ENCODE results near the gene MPHOSPH6. TPM values are rescaled to one million over a fixed set of nuclear protein-coding genes. Genes with fewer than 3 reads are reported as not detected.
A peak's percentile ranks its signal among the peaks of the same experiment; 100 is the strongest.
"Not testable (repeated sequence)": the region's sequence is repeated elsewhere in the genome, so short reads cannot be mapped to it uniquely, and the experiment has no call there.

The MPHOSPH6 gene, protein sequence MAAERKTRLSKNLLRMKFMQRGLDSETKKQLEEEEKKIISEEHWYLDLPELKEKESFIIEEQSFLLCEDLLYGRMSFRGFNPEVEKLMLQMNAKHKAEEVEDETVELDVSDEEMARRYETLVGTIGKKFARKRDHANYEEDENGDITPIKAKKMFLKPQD
- total RNA-seq = 22.2 and 31.6 TPM in 2 replicates

DNA sequence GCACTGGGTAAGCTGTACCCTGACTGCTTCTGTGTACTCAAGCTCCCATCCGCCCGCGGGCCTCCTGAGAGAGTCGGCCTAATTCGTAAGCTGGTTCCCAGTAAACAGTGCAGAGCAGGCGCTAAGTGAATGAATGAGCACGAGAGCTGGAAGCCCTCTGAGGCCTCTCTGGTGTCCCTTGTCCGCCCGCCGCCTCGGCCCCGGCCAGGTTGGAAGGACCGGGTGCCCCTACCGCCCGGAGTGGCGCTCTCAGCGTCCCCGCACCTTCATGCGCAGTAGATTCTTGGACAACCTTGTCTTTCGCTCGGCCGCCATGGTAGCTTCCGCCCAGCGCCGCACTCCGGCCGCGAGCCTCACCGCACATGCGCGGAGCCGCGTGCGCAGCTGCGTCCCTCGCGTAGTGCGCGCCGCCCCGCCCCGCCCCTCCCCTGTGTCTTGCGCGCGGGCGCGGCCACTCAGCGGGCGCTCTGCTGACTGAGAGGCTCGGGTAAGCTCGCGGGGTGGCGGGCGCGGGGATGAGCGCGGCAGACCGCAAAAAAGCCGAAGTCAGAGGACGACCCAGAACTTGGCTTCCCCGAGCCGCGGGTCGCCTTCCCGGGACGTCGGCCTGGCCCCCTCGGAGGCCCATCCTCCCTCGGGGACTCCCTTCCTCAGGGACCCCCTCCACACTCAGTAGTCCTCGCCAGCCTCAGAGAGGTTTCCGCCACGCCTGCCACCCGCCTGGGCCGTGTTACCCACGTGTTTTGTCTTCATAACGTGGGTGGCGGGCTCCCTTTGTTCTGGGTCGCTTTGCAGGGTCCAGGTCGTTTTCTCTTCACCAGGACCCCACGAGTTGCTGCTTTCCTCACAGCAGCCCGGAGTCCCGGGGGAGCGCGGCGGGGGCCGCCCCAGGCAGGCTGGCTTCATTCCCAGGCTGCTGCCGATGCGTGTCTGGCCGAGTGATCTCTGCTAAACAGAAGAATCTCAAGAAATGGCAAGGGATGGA, at the start of gene MPHOSPH6:
TSS of gene MPHOSPH6 (minus strand) at position 364 of the 985 bp plus-strand sequence. CDS start at position 315, 49 bp downstream.
- intact Hi-C loops (cut with micrococcal nuclease) = loop anchor here (1.0 to 5.0 kb wide), 5 partner anchors 27 to 1628 kb away; partner anchors contain the start of genes C16orf46, CENPN, DYNLRB2 and GCSH
- Mint-ChIP-seq H3K4me3 (peak within 1 kb of the TSS; percentile 96), H3K9me3 (no peaks in the 10 kb centered on the region), H3K27ac (peak within 1 kb of the TSS; percentile 91), H3K27me3 (peaks cover 14% of the 10 kb centered on the region), H3K36me3 (ENCODE audit: low read depth) (peaks cover 21% of the 10 kb centered on the region), H3K4me1 (peaks cover 19% of the 10 kb centered on the region)
- ChIA-PET POLR2A (interaction anchor here (0.6 to 1.4 kb wide), 5 partner anchors 9 to 856 kb away, joined by 3 to 4 read pairs (median 3); no protein-coding TSS in a partner anchor), CTCF (interaction anchor here (0.6 kb wide), 1 partner anchor 147 kb away, joined by 4 read pairs; no protein-coding TSS in a partner anchor)
- ATAC-seq (ENCODE audit: low read depth) (peak; percentile 95), DNase-seq (peak; percentile 88)
- TF ChIP-seq, protein P1, sequence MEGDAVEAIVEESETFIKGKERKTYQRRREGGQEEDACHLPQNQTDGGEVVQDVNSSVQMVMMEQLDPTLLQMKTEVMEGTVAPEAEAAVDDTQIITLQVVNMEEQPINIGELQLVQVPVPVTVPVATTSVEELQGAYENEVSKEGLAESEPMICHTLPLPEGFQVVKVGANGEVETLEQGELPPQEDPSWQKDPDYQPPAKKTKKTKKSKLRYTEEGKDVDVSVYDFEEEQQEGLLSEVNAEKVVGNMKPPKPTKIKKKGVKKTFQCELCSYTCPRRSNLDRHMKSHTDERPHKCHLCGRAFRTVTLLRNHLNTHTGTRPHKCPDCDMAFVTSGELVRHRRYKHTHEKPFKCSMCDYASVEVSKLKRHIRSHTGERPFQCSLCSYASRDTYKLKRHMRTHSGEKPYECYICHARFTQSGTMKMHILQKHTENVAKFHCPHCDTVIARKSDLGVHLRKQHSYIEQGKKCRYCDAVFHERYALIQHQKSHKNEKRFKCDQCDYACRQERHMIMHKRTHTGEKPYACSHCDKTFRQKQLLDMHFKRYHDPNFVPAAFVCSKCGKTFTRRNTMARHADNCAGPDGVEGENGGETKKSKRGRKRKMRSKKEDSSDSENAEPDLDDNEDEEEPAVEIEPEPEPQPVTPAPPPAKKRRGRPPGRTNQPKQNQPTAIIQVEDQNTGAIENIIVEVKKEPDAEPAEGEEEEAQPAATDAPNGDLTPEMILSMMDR (IDR thresholded peaks at IDR 0.05) = no peak

DNA sequence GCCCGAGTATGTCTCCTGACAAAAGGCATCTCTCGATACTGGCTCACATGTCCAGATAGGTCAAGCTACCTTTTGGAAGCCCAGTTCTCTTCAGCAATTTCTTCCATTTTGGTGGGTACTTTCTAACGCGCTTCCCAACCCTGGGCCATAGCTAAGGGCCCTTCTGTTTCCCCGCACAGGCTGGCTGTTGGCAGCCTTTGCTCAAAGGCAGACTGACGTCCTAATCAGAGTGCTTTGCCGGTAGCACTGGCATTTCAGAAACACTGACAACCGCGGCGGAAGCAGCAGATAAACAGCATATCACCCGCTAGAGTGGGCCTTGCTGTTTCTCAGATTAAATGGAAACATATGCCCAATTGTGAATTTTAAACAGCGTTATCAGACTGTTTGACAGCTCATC, 49.3 kb upstream of the MPHOSPH6 start:
- TF ChIP-seq, protein P1 (IDR thresholded peaks at IDR 0.05) = no peak
- POLR2A ChIA-PET = no interaction called here

DNA sequence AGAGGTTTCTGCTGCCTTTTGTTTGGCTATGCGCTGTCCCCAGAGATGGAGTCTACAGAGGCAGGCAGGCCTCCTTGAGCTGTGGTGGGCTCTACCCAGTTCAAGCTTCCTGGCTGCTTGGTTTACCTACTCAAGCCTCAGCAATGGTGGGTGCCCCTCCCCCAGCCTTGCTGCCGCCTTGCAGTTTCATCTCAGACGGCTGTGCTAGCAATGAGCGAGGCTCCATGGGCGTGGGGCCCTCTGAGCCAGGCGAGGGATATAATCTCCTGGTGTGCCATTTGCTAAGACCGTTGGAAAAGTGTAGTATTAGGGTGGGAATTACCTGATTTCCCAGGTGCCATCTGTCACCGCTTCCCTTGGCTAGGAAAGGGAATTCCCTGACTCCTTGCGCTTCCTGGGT, 39.3 kb upstream of the MPHOSPH6 start:
- not testable (repeated sequence) for H3K4me3 Mint-ChIP-seq; ATAC-seq (ENCODE audit: low read depth)
- H3K27me3 Mint-ChIP-seq = peaks cover 18% of the 10 kb centered on the region

More for the DNA sequence above, 49.3 kb upstream of the MPHOSPH6 start:
- Mint-ChIP-seq H3K36me3 (ENCODE audit: low read depth) (no peaks in the 10 kb centered on the region), H3K27me3 (peaks cover 3% of the 10 kb centered on the region), H3K9me3 (no peaks in the 10 kb centered on the region), H3K4me1 (no peaks in the 10 kb centered on the region), H3K4me3 (no peak overlapping the region), H3K27ac (no peak overlapping the region)
- ATAC-seq (ENCODE audit: low read depth) = no peak
- CTCF ChIA-PET = no interaction called here
- intact Hi-C loops (cut with micrococcal nuclease) = no loop called here
- no peak for DNase-seq

DNA sequence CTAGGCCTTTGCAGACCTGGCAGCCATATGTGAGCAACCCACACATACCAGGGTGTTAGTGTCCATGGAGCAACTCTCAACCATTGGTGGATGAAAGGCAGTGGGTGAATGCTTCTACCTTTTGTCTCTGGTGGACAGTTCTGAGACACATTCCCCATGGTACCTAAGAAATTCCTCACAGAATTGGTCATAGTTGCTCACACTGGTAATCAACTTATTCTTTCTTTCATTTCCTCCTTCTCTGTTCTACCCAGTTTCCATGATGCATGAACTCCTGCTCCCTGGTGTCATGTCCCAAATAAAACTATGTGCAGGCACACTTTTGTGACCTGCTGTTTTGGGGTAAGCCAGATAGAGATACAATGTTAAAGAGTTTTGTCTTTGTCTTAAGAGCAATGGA, 33.2 kb upstream of the MPHOSPH6 start:
- intact Hi-C loops (cut with micrococcal nuclease) = no loop called here
- no peaks in the 10 kb centered on the region for H3K4me1 Mint-ChIP-seq
- ATAC-seq (ENCODE audit: low read depth) = no peak

More for the DNA sequence above, 39.3 kb upstream of the MPHOSPH6 start:
- DNase-seq; H3K4me1 Mint-ChIP-seq; H3K9me3 Mint-ChIP-seq; H3K36me3 Mint-ChIP-seq (ENCODE audit: low read depth); intact Hi-C loops (cut with micrococcal nuclease); POLR2A ChIA-PET; CTCF ChIA-PET; H3K27ac Mint-ChIP-seq: not testable (repeated sequence)

DNA sequence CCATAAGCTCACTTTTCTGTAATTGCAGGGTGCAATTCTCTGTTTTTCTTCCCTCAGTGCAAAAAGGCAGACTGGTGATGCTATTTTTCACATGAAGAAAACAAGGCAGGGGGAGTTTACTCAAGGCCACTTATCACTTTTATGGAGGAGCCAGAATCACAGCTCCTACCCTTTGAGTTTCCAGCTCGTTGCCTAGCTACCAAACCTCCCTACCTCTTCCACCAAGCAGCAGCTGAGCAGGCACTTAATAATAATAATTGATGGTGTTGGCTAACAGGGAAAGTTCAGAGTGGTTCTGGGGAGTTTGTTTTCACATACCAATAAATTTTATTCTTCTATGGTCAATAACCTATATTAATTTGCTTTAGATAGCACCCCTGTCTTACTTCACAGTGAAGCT, 31.9 kb upstream of the MPHOSPH6 start:
- Mint-ChIP-seq H3K9me3 (peaks cover 3% of the 10 kb centered on the region), H3K27ac (no peak overlapping the region), H3K4me1 (no peaks in the 10 kb centered on the region), H3K4me3 (no peak overlapping the region), H3K36me3 (ENCODE audit: low read depth) (no peaks in the 10 kb centered on the region), H3K27me3 (peaks cover 7% of the 10 kb centered on the region)
- no peak for ATAC-seq (ENCODE audit: low read depth)
- ChIA-PET CTCF (no interaction called here), POLR2A (no interaction called here)
- intact Hi-C loops (cut with micrococcal nuclease) = no loop called here
- no peak for DNase-seq
- TF ChIP-seq, protein P1 (IDR thresholded peaks at IDR 0.05) = no peak

More for the DNA sequence above, 33.2 kb upstream of the MPHOSPH6 start:
- no peaks in the 10 kb centered on the region for H3K36me3 Mint-ChIP-seq (ENCODE audit: low read depth)
- no peak for DNase-seq
- TF ChIP-seq, protein P1 (IDR thresholded peaks at IDR 0.05) = no peak
- no peak overlapping the region for H3K27ac Mint-ChIP-seq
- ChIA-PET POLR2A (no interaction called here), CTCF (no interaction called here)
- H3K9me3 Mint-ChIP-seq = peaks cover 3% of the 10 kb centered on the region
- H3K4me3 Mint-ChIP-seq = no peak overlapping the region
- H3K27me3 Mint-ChIP-seq = peaks cover 13% of the 10 kb centered on the region

Data from activated B cell treated with CpG ODN at 0.5 μM for 24 hours (primary cell).